BLaER1 (cell line): ENCODE data around the gene LZTS3.

Source experiments
- H3K27ac ChIP-seq: shearing (Covaris generic); formaldehyde crosslinking; 2 replicates; pipeline ENCODE4 v1.8.1; 2022
- H3K27me3 ChIP-seq: shearing (Covaris generic); formaldehyde crosslinking; 2 replicates; pipeline ENCODE4 v1.8.1; 2022
- H3K36me3 ChIP-seq: shearing (Covaris generic); formaldehyde crosslinking; 2 replicates; pipeline ENCODE4 v1.8.1; 2022
- H3K4me1 ChIP-seq: shearing (Covaris generic); formaldehyde crosslinking; 2 replicates; pipeline ENCODE4 v1.8.1; 2022
- H3K4me2 ChIP-seq: shearing (Covaris generic); formaldehyde crosslinking; 2 replicates; pipeline ENCODE4 v1.8.1; 2022
- H3K4me3 ChIP-seq: shearing (Covaris generic); formaldehyde crosslinking; 2 replicates; pipeline ENCODE4 v1.8.1; 2022
- H3K9ac ChIP-seq: shearing (Covaris generic); formaldehyde crosslinking; 2 replicates; pipeline ENCODE4 v1.8.1; 2022
- H3K9me3 ChIP-seq: shearing (Covaris generic); formaldehyde crosslinking; 2 replicates; pipeline ENCODE4 v1.8.1; 2022
- H4K20me1 ChIP-seq: shearing (Covaris generic); formaldehyde crosslinking; 2 replicates; pipeline ENCODE4 v1.8.1; 2022
- Cebpa-rat ChIP-seq: shearing (Covaris generic); IDR thresholded peaks from 2 replicates; pipeline ENCODE4 v1.8.1; 2022

Gene LZTS3

GRCh38 chr20:3180319-3180718 is 7.0 kb upstream of the LZTS3 start:
- Histone ChIP-seq H3K9ac (no peak overlapping the region), H3K9me3 (no peaks in the 10 kb centered on the region), H3K4me1 (no peaks in the 10 kb centered on the region), H3K36me3 (0 out of 2 replicates have a peak, but pooled peaks cover 1% of the 10 kb centered on the region), H3K27me3 (peaks cover 13% of the 10 kb centered on the region), H3K4me3 (no peak overlapping the region), H4K20me1 (peaks cover 19% of the 10 kb centered on the region), H3K27ac (no peak overlapping the region), H3K4me2 (no peak overlapping the region)
- no peak for TF ChIP-seq Cebpa-rat

- H3K27me3 ChIP-seq: peaks cover 32% of the 10 kb centered on the region
- no peak overlapping the region for H3K27ac ChIP-seq
- H3K9ac ChIP-seq: no peak overlapping the region
- no peak overlapping the region for H3K4me2 ChIP-seq
- no peak overlapping the region for H3K4me3 ChIP-seq
- no peaks in the 10 kb centered on the region for H3K9me3 ChIP-seq
- H4K20me1 ChIP-seq: peaks cover 37% of the 10 kb centered on the region
- H3K36me3 ChIP-seq: no peaks in the 10 kb centered on the region
- peaks cover 8% of the 10 kb centered on the region; the same call in 1 of the 2 replicates for H3K4me1 ChIP-seq
- no peak for TF ChIP-seq Cebpa-rat
Measured at GRCh38 chr20:3177746-3178485, 4.6 kb upstream of the LZTS3 start.

DNA sequence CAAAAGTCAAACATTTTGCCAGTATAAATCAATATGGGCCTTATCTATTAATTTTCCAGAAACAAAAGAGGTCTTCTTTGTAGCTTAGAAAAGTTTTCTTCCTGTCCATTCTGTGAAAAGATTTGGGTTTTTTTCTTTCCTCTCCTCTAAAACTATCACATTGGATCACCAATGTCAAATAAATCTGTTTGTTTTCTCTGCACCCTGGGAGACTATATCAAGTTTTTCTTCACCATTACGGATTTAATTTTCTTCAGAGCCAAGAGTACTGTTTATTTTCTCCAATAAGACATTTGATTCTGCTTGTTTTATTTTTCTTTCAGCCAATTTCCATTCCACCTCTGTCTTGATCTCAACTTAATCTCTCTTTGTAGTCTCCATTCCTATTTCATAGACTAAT is 1.9 kb upstream of the LZTS3 start:
- Histone ChIP-seq H3K4me1 (peaks cover 14% of the 10 kb centered on the region), H3K9ac (no peak overlapping the region), H3K4me3 (no peak overlapping the region), H3K27ac (no peak overlapping the region), H4K20me1 (peaks cover 55% of the 10 kb centered on the region), H3K4me2 (no peak overlapping the region), H3K27me3 (peaks cover 49% of the 10 kb centered on the region), H3K9me3 (no peaks in the 10 kb centered on the region), H3K36me3 (no peaks in the 10 kb centered on the region)
- no peak for TF ChIP-seq Cebpa-rat

- Histone ChIP-seq H3K27me3 (peaks cover 52% of the 10 kb centered on the region), H3K9me3 (no peaks in the 10 kb centered on the region), H4K20me1 (peaks cover 55% of the 10 kb centered on the region), H3K36me3 (no peaks in the 10 kb centered on the region), H3K9ac (no peak overlapping the region), H3K4me3 (peak overlapping the region; percentile 82), H3K27ac (no peak overlapping the region), H3K4me2 (peak overlapping the region; percentile 98), H3K4me1 (peaks cover 14% of the 10 kb centered on the region)
- TF ChIP-seq Cebpa-rat: no peak
Measured at GRCh38 chr20:3174442-3175261, 1.3 kb upstream of the LZTS3 start.

GRCh38 chr20:3173610-3174441 is 477 bp upstream of the LZTS3 start:
- H3K36me3 ChIP-seq: no peaks in the 10 kb centered on the region
- no peaks in the 10 kb centered on the region for H3K9me3 ChIP-seq
- peak overlapping the region; percentile 82 for H3K4me3 ChIP-seq
- H3K4me2 ChIP-seq: peak overlapping the region; percentile 98
- H3K27me3 ChIP-seq: peaks cover 60% of the 10 kb centered on the region
- H3K9ac ChIP-seq: peak overlapping the region; percentile 53; the same call in 1 of the 2 replicates
- H3K4me1 ChIP-seq: peaks cover 14% of the 10 kb centered on the region
- no peak overlapping the region for H3K27ac ChIP-seq
- TF ChIP-seq Cebpa-rat: no peak
- H4K20me1 ChIP-seq: peaks cover 56% of the 10 kb centered on the region

DNA sequence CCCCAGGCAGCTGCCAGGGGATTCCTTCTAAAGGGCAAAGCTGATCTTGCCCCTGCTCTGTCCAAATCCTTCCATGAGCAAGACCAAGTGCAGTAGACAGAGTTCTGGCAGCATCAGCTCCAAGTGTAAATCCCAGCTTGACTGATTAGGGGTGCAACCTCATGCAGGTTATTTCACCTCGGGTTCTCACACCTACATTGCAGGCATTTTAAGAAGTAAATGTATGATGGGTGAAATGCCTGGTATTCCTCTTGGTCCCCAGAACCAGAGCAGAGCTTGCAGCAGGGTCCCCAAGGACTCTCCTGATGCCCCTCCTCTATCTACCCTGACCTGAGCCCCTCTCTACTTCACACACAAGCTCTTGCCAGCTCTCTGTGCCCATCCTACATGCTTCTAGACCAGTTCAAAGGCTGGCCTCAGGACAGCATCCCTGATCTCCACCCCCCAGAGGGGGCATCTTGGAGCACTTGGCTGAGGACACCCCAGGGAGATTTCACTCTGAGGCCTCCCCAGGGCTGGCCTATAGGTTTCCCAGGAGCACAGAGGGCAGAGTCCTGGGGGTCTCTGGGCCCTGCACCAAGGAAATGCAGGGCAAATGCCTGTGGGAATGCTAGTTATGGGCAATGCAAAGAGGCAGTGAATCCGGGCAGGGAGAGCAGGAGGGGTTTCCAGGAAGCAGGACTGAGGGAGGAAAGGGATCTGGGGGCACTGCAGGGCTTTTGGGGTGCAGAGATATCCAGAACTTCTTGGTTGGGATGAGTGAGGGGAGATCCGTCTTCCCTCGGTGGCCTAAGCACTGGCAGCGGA is 1.0 kb downstream of the LZTS3 start:
- H3K4me1 ChIP-seq: peaks cover 14% of the 10 kb centered on the region
- no peaks in the 10 kb centered on the region for H3K36me3 ChIP-seq
- H3K4me2 ChIP-seq: peak overlapping the region; percentile 98
- no peak overlapping the region for H3K9ac ChIP-seq
- peak overlapping the region; percentile 82 for H3K4me3 ChIP-seq
- no peak overlapping the region for H3K27ac ChIP-seq
- H4K20me1 ChIP-seq: peaks cover 62% of the 10 kb centered on the region
- H3K27me3 ChIP-seq: peaks cover 75% of the 10 kb centered on the region
- H3K9me3 ChIP-seq: no peaks in the 10 kb centered on the region
- TF ChIP-seq Cebpa-rat: no peak

- Histone ChIP-seq H3K9me3 (no peaks in the 10 kb centered on the region), H3K36me3 (no peaks in the 10 kb centered on the region), H3K4me3 (no peak overlapping the region), H4K20me1 (peaks cover 56% of the 10 kb centered on the region), H3K27me3 (peaks cover 83% of the 10 kb centered on the region), H3K9ac (no peak overlapping the region), H3K4me2 (0 out of 2 replicates have a peak overlapping the region, but pooled peaks have one; percentile 98), H3K4me1 (peaks cover 14% of the 10 kb centered on the region), H3K27ac (no peak overlapping the region)
- TF ChIP-seq Cebpa-rat: no peak
Measured at GRCh38 chr20:3171391-3172125, 1.8 kb downstream of the LZTS3 start.

- H3K4me2 ChIP-seq: no peak overlapping the region
- no peak overlapping the region for H3K27ac ChIP-seq
- H3K27me3 ChIP-seq: peaks cover 62% of the 10 kb centered on the region
- no peak for TF ChIP-seq Cebpa-rat
- H3K9ac ChIP-seq: no peak overlapping the region
- H3K4me1 ChIP-seq: peaks cover 11% of the 10 kb centered on the region
- H3K36me3 ChIP-seq: no peaks in the 10 kb centered on the region
- no peaks in the 10 kb centered on the region for H3K9me3 ChIP-seq
- H4K20me1 ChIP-seq: peaks cover 30% of the 10 kb centered on the region
- H3K4me3 ChIP-seq: no peak overlapping the region
Measured at GRCh38 chr20:3168829-3169590, 4.3 kb downstream of the LZTS3 start.
